ENCODE measurements around the gene NEB.

Gene NEB

GRCh38 chr2:151733771-151734672 lies at the start of gene NEB:
TSS of gene NEB (minus strand) at chr2:151734476. CDS start at chr2:151733156, 1,320 bp downstream.
- no peak for DNase-seq

GRCh38 chr2:151783133-151783520 lies 48.9 kb upstream of the NEB start:
- DNase-seq: no peak

- DNase-seq: no peak
These were observed 48.3 kb upstream of the NEB start for GRCh38 chr2:151782378-151783132.

- no peak for DNase-seq
These were observed 47.4 kb upstream of the NEB start for GRCh38 chr2:151781642-151782041.

- no peak for DNase-seq
These were observed 46.7 kb upstream of the NEB start for GRCh38 chr2:151780938-151781337.

GRCh38 chr2:151777935-151778334 lies 43.7 kb upstream of the NEB start:
- no peak for DNase-seq

- DNase-seq: no peak
These were observed 43.2 kb upstream of the NEB start for GRCh38 chr2:151777487-151777886.

- DNase-seq: no peak
These were observed 42.1 kb upstream of the NEB start for GRCh38 chr2:151776367-151776766.

GRCh38 chr2:151775057-151775740 lies 40.9 kb upstream of the NEB start:
- no peak for DNase-seq

GRCh38 chr2:151774506-151774905 lies 40.2 kb upstream of the NEB start:
- DNase-seq: no peak

GRCh38 chr2:151771599-151772358 lies 37.5 kb upstream of the NEB start:
- DNase-seq: no peak

GRCh38 chr2:151770995-151771394 lies 36.7 kb upstream of the NEB start:
- no peak for DNase-seq

- no peak for DNase-seq
These were observed 35.3 kb upstream of the NEB start for GRCh38 chr2:151769606-151770005.

- no peak for DNase-seq
These were observed 33.3 kb upstream of the NEB start for GRCh38 chr2:151767536-151767935.

- DNase-seq: no peak
These were observed 32.3 kb upstream of the NEB start for GRCh38 chr2:151766437-151767153.

- no peak for DNase-seq
These were observed 31.6 kb upstream of the NEB start for GRCh38 chr2:151765760-151766410.

- peak; percentile 72 for DNase-seq
These were observed 28.4 kb upstream of the NEB start for GRCh38 chr2:151762694-151763093.

- no peak for DNase-seq
These were observed 27.4 kb upstream of the NEB start for GRCh38 chr2:151761687-151762086.

GRCh38 chr2:151761193-151761592 lies 26.9 kb upstream of the NEB start:
- no peak for DNase-seq

- DNase-seq: no peak
These were observed 25.9 kb upstream of the NEB start for GRCh38 chr2:151760139-151760650.

- DNase-seq: no peak
These were observed 24.5 kb upstream of the NEB start for GRCh38 chr2:151758744-151759143.
